GM21825 (cell line): ENCODE results near the gene ANKRD60.
A peak's percentile ranks its signal among the peaks of the same experiment; 100 is the strongest.

Experiments used
- ATAC-seq: cut with Tn5 transposase; IDR thresholded peaks from one replicate; pipeline ENCODE4 v1.9.1; 2021; ENCODE audit warnings: mild to moderate bottlenecking, moderate library complexity; ENCODE audit not compliant: unreplicated experiment

Gene ANKRD60

DNA sequence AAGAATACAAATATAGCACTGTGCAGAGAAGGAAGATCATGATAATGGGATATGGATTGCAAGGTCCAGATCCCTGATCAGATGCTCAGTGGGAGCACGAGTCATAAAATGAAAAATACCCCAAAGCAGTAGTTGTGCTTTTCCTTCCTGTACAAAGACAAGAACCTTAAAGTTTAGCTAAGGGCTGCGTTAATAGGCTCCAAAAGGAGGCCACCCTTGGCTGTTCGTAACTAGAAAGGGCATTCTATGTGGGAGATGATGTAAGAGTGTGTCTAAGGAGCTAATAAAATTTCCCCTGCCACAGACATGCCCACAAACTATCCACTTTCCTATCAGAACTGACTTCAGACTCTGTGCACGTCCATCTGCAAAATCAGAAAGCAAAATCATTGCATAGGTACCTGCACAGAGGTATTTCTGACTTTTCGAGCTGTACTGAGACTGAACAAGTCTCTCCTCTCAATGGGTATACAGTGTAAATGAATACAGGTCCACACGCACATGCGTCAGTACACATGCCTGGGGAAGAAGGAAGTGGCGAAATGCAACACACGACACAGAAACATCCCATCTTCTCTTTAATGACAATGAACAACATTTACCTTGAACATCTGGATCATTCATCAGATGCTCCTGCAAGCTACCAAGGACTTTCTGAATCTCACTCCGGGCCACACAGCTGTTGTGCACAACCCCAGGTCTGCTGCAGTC lies 16.9 kb upstream of the ANKRD60 start:
- ATAC-seq = no peak

- ATAC-seq = no peak
Observed at GRCh38 chr20:58244517-58245030, 16.1 kb upstream of the ANKRD60 start.

DNA sequence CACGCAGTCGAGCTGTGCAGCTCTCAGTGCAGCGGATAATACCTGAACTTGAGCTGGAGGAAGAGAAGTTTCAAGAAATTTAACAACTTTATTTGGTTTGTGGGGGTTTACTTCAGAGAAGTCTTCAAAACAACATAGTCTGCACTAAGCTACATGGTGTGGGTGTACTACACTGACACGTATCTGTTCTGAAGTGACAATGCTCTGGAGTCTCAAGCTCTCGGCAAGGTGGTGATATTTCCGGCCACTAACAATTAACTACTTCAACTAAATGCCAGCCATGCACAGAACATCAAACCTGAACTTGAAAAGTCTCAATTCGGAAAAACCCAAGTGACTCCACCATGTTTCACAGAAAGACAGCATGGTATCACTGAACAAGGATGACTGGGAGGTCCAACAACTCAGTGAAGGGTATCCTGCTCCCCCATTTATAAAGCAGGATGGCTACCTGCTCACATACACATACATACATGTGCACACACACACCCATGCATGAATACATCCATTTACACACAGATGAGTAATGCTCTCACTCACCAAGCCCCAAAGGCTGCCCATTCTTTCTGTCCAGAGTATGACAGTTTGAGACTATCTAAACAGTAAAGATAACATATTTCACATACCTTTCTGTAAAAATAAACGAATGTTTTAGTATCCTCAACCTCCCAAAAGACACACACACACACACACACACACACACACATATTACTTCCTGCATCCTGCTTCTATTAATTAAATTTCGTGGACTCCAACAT lies 15.4 kb upstream of the ANKRD60 start:
- no peak for ATAC-seq

DNA sequence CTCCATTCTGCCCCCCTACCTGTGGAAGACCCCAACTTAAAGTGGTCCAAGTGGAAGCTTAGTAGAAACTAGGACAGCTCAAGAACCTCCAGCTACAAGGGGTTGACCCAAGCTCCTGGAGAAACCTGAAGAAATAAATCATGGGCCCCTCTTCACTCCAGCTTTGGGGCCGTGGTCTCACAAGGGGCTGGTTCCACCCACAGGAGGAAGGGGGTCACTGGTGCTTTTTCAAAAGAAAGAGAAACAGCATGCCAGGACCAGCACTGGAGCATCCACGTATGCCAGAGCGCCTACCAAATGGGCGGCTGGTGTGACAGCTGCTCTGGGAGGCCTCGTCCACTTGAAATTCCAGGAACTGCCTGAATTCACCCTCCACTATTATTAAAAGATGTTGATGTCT lies 14.4 kb upstream of the ANKRD60 start:
- no peak for ATAC-seq

- ATAC-seq = no peak
Observed at GRCh38 chr20:58241766-58242465, 13.5 kb upstream of the ANKRD60 start.

DNA sequence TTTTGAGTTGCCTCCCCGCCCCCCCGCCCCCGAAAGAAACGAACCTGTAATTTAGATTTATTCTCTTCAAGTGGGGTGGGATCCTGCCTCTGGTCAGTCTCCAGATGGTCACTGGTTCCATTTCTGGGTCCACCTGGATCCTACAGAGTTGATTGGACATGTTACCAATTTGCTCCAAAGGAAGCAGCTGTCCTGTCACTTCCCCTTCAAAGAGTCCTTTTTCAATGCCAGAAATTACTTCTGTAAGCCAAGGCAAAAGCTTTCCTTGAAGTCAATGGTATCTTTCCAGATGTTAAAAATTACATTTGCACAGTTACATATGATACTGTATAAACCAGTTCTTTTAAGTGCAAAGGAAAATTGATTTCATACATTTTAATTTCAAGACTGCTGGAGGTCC lies 12.0 kb upstream of the ANKRD60 start:
- no peak for ATAC-seq

- ATAC-seq = no peak
Observed at GRCh38 chr20:58239216-58239615, 10.8 kb upstream of the ANKRD60 start.

DNA sequence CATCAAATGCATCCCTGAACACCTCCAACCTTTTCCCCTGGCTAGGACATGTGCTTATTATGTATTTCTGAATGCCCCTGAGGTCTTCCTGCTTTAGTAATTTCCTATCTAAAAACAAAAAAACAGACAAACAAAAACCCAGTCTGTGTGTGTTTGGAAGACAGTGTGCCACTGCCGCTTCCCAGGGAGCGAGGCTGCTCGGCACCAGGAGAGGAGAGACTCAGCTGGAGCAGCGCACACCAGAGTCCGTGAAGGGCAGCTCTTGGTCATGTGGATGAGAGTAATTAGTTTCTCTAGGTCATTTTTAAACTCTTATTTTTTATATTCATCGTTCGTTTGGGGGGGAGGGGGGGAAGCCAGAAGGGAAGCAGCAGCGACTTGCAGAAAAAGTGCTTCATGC lies 10.0 kb upstream of the ANKRD60 start:
- ATAC-seq = no peak

- ATAC-seq = no peak
Observed at GRCh38 chr20:58237318-58238132, 9.1 kb upstream of the ANKRD60 start.

DNA sequence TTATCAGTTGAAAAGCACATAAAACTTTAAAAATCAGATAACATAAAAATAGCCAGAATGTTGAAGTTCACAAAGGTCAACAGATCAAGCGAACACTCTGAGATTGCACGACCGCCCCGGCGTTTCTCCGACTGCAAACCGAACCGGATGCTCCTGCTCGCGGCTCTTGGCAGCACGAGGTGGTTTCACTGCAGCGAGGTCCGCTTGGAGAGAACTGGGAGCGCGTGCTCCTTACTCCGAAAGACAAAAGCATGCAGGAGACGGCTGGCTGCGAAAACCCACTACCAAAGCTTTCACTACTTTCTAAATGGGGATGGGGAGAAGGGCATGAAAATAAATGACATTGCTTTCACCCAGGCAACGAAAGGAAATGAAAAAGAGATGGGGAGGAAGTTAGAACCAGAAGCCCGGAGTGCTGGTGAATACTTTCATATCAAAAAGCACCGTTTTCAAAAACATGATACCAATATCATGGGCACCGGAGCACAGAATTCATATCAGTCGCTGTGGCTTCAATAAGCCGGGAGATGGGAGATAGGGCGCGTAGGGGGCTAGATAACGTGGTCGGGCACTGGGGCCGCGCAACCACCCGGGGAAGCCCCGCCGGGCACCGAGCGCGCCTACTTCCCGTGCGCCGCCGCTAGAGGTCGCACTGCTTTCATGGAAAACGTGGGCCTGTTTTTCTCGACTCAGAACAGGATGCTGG lies 8.3 kb upstream of the ANKRD60 start:
- peak; percentile 85 for ATAC-seq

DNA sequence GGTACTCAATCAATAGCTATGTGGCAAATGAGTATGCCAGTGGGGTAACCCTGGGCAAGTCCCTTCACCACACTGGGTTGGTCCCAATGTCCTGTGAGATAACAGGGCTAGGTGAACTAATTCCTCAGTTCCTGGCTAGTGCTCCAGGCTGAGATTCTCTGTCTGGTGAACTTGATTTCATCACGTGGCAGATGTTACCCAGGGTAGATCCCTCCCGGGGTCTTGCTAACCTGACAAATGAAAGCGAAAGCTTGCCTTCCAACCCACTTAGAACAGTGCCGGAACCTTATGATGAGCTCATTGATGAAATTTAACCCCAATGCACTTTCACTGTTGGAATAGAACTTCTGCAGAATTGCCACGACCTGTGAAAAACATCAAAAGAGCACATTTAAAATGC lies 6.6 kb upstream of the ANKRD60 start:
- ATAC-seq = no peak

DNA sequence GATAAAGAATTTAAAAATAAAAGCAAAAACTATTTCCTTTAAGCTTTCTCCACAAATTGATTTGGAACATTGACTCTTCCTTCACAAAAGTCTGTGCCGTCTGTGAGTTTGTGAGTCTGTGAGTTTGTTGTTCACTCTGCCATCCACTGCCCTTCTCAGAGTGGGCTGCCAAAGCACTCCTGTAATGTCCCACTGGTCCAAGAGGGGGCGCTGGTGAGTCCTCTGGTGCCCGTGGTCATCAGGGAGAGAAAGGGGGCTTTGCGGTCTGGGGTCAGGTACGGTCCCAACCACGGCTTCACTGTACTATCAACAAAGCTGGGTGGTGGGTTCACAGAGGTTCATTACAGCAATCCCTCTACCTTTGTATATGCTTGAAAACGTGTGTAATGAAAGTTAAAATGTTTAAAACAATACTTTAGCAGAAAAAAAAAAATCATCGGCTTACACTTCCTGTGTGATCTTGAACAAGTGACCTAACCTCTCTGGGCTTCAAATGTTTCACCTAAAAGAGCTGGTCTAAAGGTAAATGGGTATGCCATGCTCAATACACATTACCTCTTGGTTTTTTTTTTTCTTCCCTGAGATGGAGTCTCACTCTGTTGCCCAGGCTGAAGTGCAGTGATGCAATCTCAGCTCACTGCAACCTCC lies 5.6 kb upstream of the ANKRD60 start:
- no peak for ATAC-seq

DNA sequence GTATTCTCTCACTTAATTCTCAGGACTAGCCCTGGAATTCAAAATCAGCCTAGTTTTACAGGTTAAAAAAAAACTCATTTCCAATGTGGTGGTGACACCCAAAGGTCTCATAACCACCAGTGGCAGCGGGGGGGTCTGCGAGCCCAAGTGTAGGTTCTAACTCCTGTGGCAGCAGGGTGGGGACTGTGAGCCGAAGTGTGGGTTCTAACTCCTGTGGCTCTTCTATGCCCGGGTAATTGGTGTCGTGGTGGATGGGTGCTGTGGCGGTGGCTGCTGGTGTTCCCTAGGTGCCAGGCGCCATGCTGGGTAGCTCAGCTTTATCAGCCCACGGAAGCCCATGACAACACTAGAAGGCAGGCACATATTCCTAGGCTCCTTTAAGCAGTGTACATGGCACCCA lies 4.9 kb upstream of the ANKRD60 start:
- ATAC-seq = no peak

DNA sequence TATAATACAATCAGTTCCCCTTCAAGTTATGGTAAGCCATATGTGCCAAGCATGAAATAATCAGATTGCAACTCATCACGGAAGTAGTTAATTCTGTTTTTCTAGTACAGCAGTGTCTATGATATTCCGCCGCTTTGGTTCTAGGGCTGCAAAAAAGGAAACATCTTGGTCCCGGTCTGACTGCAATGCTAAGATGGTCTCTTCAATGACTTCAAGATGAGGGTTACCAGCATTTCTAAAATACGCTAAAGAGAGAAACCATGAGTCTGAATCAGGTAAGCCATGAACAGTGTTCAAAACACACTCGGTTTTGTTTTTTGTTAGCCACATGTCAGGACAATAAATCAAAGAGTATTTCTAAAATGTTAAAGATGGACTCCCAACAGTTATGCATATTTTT lies 3.2 kb upstream of the ANKRD60 start:
- no peak for ATAC-seq

- no peak for ATAC-seq
Observed at GRCh38 chr20:58229198-58229798, 845 bp upstream of the ANKRD60 start.

DNA sequence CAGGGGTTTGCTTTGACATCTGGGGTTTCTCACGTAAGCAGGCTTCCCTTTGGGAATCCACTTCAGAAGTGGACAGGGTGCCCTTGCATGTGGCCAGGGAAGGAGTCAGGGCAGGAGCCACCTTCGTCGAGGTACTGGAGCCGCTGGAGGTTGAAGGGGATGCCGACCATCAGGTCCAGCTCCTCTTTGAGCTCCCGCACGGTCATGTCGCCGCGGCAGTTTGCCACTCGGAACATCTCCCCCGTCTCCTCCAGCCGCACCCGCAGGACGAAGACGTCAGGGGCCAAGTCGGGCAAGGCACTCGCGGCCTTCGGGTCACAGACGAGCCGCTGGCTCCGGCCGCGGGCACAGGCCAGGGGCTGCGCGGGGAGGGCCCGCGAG lies 360 bp downstream of the ANKRD60 start:
- no peak for ATAC-seq

DNA sequence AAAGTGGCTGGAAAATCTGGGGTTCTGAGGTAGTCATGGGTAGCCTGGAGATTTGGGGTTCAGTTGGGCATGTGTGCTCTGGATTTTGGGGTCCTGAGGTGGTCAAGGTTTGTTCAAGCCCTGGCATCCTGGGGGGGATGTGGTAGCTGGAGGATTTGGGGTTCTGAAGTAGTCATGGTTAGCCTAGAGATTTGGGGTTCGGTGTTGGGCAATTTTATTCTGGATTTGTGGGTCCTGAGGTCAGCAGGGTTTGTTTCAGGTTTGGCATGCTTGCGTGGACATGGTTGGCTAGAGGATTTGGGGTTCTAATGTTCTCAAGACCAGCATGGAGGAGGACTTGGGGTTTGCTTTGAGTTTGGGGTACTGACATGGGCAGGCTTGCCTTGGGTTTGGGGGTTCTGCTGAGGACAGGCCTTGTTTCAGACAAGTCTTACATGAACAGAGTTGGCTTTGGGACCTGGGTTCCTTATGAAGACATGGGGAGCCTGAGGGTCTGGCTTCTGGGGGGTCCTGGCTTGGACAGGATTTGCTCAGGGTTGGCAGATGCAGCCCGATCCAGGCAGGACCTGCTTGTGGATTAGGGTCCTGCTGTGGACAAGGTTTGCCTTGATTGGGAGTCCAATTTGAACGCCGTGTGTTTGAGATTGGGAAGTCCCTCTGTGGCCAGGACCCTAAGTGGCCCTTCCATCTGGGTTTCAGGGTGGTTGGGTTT lies 906 bp downstream of the ANKRD60 start:
- ATAC-seq = no peak

- no peak for ATAC-seq
Observed at GRCh38 chr20:58225452-58226200, 2.8 kb downstream of the ANKRD60 start.
